Epithelial cell of proximal tubule (primary cell): ENCODE measurements around the gene TMEM154. TPM values are rescaled to one million over a fixed set of nuclear protein-coding genes. Genes with fewer than 3 reads are reported as not detected.
A peak's percentile ranks its signal among the peaks of the same experiment; 100 is the strongest.

Experiments
- DNase-seq: peaks from one replicate; pipeline ENCODE4 v3.0.0-alpha.2; 2011; ENCODE audit warnings: low read depth
- H3K4me3 ChIP-seq: 2 replicates; pipeline ENCODE4 v1.5.1; 2011; ENCODE audit warnings: low read depth, mild to moderate bottlenecking, low read length
- CTCF ChIP-seq: conservative IDR thresholded peaks from 2 replicates; pipeline ENCODE4 v1.5.1; 2012; ENCODE audit warnings: low read depth, mild to moderate bottlenecking, low read length
- total RNA-seq: library from RNA; depleted of rRNA; stranded (reverse); fragments of >200 nt; gene quantifications from 2 replicates; pipeline ENCODE4 v1.2.3, GENCODE V29; 2015

Gene TMEM154
- total RNA-seq, 1 donor from 2014 or later, result 11.8 TPM

- no peak for TF ChIP-seq CTCF
- DNase-seq, result no peak
- no peak overlapping the region for H3K4me3 ChIP-seq
These were observed 8.3 kb upstream of the TMEM154 start for GRCh38 chr4:152687974-152688599.

GRCh38 chr4:152686452-152687013, 6.7 kb upstream of the TMEM154 start:
- no peak overlapping the region for H3K4me3 ChIP-seq

GRCh38 chr4:152684587-152684986, 4.8 kb upstream of the TMEM154 start:
- DNase-seq, result no peak
- H3K4me3 ChIP-seq, result no peak overlapping the region
- TF ChIP-seq CTCF, result no peak

More at GRCh38 chr4:152686452-152687013, 6.7 kb upstream of the TMEM154 start:
- no peak for DNase-seq
- no peak for TF ChIP-seq CTCF

GRCh38 chr4:152684007-152684406, 4.2 kb upstream of the TMEM154 start:
- no peak for DNase-seq
- no peak for TF ChIP-seq CTCF
- H3K4me3 ChIP-seq, result no peak overlapping the region

- no peak overlapping the region for H3K4me3 ChIP-seq
- DNase-seq, result no peak
- no peak for TF ChIP-seq CTCF
These were observed 2.5 kb upstream of the TMEM154 start for GRCh38 chr4:152682143-152682941.

- peak; percentile 93 for DNase-seq
- no peak for TF ChIP-seq CTCF
- H3K4me3 ChIP-seq, result no peak overlapping the region
These were observed 1.3 kb upstream of the TMEM154 start for GRCh38 chr4:152680988-152681603.
